Liver (tissue), 9 donors: ENCODE measurements around the gene P2RY10. TPM values are rescaled to one million over a fixed set of nuclear protein-coding genes. Genes with fewer than 3 reads are reported as not detected.

Source experiments
- DNase-seq: peaks from one replicate; pipeline ENCODE4 v3.0.0-alpha.2; 2017; ENCODE audit warnings: low spot score
- H3K27ac ChIP-seq, 2 donors: one replicate each; pipeline ENCODE4 v1.7.0; 2013; ENCODE audit warnings: inconsistent platforms in 2 of 2, low read length in 2 of 2, control low read depth in 1 of 2, low read depth in 1 of 2, mild to moderate bottlenecking in 1 of 2
- H3K27me3 ChIP-seq, 4 donors: one replicate each; pipeline versions ENCODE4 v1.6.1 to v1.7.0; 2013; ENCODE audit warnings: low read length in 3 of 4, inconsistent platforms in 1 of 4, mild to moderate bottlenecking in 1 of 4, moderate library complexity in 1 of 4; ENCODE audit not compliant: control insufficient read depth in 4 of 4, insufficient read depth in 4 of 4
- H3K36me3 ChIP-seq, 4 donors: one replicate each; pipeline versions ENCODE4 v1.6.1 to v1.7.0; 2013; ENCODE audit warnings: low read length in 3 of 4, mild to moderate bottlenecking in 3 of 4, low read depth in 1 of 4, moderate library complexity in 1 of 4; ENCODE audit not compliant: control insufficient read depth in 4 of 4, insufficient read depth in 3 of 4
- H3K4me1 ChIP-seq, 4 donors: one replicate each; pipeline versions ENCODE4 v1.6.1 to v1.7.0; 2013; ENCODE audit warnings: low read length in 3 of 4, mild to moderate bottlenecking in 3 of 4, moderate library complexity in 1 of 4; ENCODE audit not compliant: control insufficient read depth in 4 of 4, insufficient read depth in 4 of 4
- H3K4me3 ChIP-seq, 3 donors: one replicate each; pipeline versions ENCODE4 v1.6.1 to v1.7.0; 2013; ENCODE audit warnings: low read length in 3 of 3, control low read depth in 1 of 3, low read depth in 1 of 3, mild to moderate bottlenecking in 1 of 3
- H3K9ac ChIP-seq, 2 donors: one replicate each; pipeline ENCODE4 v1.7.0; 2013; ENCODE audit warnings: low read length in 2 of 2, mild to moderate bottlenecking in 2 of 2, moderate library complexity in 2 of 2, control low read depth in 1 of 2, low read depth in 1 of 2
- H3K9me3 ChIP-seq, 4 donors: one replicate each; pipeline versions ENCODE4 v1.6.1 to v1.7.0; 2013; ENCODE audit warnings: low read length in 3 of 4; ENCODE audit not compliant: control insufficient read depth in 4 of 4
- EGR1 ChIP-seq, 2 donors: IDR thresholded peaks; 2 replicates each; pipeline ENCODE4 v1.6.1; 2016 to 2018; ENCODE audit warnings: antibody characterized with exemption in 2 of 2, low read depth in 2 of 2
- FOXA1 ChIP-seq: IDR thresholded peaks from 2 replicates; pipeline ENCODE4 v1.6.1; 2016; ENCODE audit warnings: antibody characterized with exemption
- GABPA ChIP-seq, 2 donors: IDR thresholded peaks in 1 of 2; conservative IDR thresholded peaks in 1 of 2; 2 replicates each; pipeline ENCODE4 v1.6.1; 2016; ENCODE audit warnings: antibody characterized with exemption in 2 of 2, mild to moderate bottlenecking in 1 of 2, moderate library complexity in 1 of 2
- HNF4A ChIP-seq, 2 donors: conservative IDR thresholded peaks; 2 replicates each; pipeline ENCODE4 v1.6.1; 2016; ENCODE audit warnings: antibody characterized with exemption in 2 of 2, mild to moderate bottlenecking in 2 of 2
- HNF4G ChIP-seq: IDR thresholded peaks from 2 replicates; pipeline ENCODE4 v1.6.1; 2016; ENCODE audit warnings: antibody characterized with exemption
- JUND ChIP-seq, 2 donors: IDR thresholded peaks; 2 replicates each; pipeline ENCODE4 v1.6.1; 2016; ENCODE audit warnings: antibody characterized with exemption in 2 of 2
- NR2F2 ChIP-seq: IDR thresholded peaks from 2 replicates; pipeline ENCODE4 v1.6.1; 2016; ENCODE audit warnings: antibody characterized with exemption
- RXRA ChIP-seq, 2 donors: IDR thresholded peaks; 2 replicates each; pipeline ENCODE4 v1.6.1; 2017 to 2018; ENCODE audit warnings: antibody characterized with exemption in 2 of 2, mild to moderate bottlenecking in 1 of 2
- SP1 ChIP-seq: IDR thresholded peaks from 2 replicates; pipeline ENCODE4 v1.6.1; 2018; ENCODE audit warnings: antibody characterized with exemption, mild to moderate bottlenecking
- YY1 ChIP-seq: IDR thresholded peaks from 2 replicates; pipeline ENCODE4 v1.6.1; 2016; ENCODE audit warnings: antibody characterized with exemption, mild to moderate bottlenecking
- WGBS: extraction: QIAGEN DNeasy Blood & Tissue Kit; methylation state at CpG from one replicate; pipeline ENCODE4 v1.1.7; 2013; 5-methylcytosine and 5-hydroxymethylcytosine counted together
- polyA plus RNA-seq, 2 donors: library from polyadenylated mRNA; stranded (reverse) in 1 of 2; unstranded in 1 of 2; fragments of 200-250 nt in 1 of 2; fragments of >200 nt in 1 of 2; fragmentation: Nextera tagmentation in 1 of 2; extraction: Ambion mirVana in 1 of 2; gene quantifications; one replicate each; pipeline versions ENCODE4 v1.2.1 to v1.2.3, GENCODE V29; 2013 to 2015
- total RNA-seq, 2 donors: library from RNA; depleted of rRNA; stranded (reverse); fragments of >200 nt; gene quantifications; one replicate each; pipeline ENCODE4 v1.2.3, GENCODE V29; 2014
- TF ChIP-seq, protein P1 (sequence below): IDR thresholded peaks from 2 replicates; pipeline ENCODE4 v1.6.1; 2016; ENCODE audit warnings: antibody characterized with exemption, mild to moderate bottlenecking
- TF ChIP-seq, protein P2 (sequence below): IDR thresholded peaks from 2 replicates; pipeline ENCODE4 v1.6.1; 2016; ENCODE audit warnings: antibody characterized with exemption
- TF ChIP-seq, protein P3 (sequence below): fragments of 150-350 bp; IDR thresholded peaks from 2 replicates; pipeline ENCODE4 v1.5.1; 2017; ENCODE audit warnings: improper control_type of control experiment, low read depth, low read length; ENCODE audit not compliant: missing input control
- TF ChIP-seq, protein P4 (sequence below): IDR thresholded peaks from 2 replicates; pipeline ENCODE4 v1.6.1; 2016; ENCODE audit warnings: antibody characterized with exemption
- donor health status: healthy.
- donor health status: healthy.
- donor health status: healthy.
- donor health status: healthy.
- donor health status: healthy.

The P2RY10 gene
- total and polyA plus RNA-seq, 4 donors: 0.17 to 1.8 (median 0.25) TPM

DNA sequence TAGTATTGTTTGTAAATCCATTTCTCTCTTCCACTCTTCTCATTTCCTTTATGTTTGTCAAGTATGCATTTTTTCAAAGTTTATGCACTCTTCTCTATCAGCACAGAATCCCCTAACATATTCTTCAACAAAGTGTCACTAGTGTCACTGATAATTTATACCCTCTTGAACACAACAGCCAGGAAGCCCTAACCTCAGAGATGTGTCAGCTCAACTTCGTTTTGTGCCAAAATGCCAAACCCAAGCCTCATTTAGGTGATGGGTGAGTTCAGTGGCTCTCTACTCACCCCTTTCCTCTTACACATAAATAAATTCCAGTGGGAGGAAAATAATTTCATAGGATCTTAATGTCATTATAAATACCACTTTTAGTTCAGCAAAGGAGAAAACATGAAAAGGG is 22.4 kb upstream of the P2RY10 start:
- DNase-seq: no peak
- WGBS: 40% methylated on average over 1 of the region's 1 CpG
- TF ChIP-seq, protein P1, sequence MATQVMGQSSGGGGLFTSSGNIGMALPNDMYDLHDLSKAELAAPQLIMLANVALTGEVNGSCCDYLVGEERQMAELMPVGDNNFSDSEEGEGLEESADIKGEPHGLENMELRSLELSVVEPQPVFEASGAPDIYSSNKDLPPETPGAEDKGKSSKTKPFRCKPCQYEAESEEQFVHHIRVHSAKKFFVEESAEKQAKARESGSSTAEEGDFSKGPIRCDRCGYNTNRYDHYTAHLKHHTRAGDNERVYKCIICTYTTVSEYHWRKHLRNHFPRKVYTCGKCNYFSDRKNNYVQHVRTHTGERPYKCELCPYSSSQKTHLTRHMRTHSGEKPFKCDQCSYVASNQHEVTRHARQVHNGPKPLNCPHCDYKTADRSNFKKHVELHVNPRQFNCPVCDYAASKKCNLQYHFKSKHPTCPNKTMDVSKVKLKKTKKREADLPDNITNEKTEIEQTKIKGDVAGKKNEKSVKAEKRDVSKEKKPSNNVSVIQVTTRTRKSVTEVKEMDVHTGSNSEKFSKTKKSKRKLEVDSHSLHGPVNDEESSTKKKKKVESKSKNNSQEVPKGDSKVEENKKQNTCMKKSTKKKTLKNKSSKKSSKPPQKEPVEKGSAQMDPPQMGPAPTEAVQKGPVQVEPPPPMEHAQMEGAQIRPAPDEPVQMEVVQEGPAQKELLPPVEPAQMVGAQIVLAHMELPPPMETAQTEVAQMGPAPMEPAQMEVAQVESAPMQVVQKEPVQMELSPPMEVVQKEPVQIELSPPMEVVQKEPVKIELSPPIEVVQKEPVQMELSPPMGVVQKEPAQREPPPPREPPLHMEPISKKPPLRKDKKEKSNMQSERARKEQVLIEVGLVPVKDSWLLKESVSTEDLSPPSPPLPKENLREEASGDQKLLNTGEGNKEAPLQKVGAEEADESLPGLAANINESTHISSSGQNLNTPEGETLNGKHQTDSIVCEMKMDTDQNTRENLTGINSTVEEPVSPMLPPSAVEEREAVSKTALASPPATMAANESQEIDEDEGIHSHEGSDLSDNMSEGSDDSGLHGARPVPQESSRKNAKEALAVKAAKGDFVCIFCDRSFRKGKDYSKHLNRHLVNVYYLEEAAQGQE: no peak
- no peak overlapping the region for H3K4me3 ChIP-seq
- H3K9me3 ChIP-seq: no peaks in the 10 kb centered on the region
- H3K9ac ChIP-seq: no peak overlapping the region
- H3K4me1 ChIP-seq: no peaks in the 10 kb centered on the region
- H3K27ac ChIP-seq: no peak overlapping the region
- H3K36me3 ChIP-seq: no peaks in the 10 kb centered on the region
- H3K27me3 ChIP-seq: no peaks in the 10 kb centered on the region

DNA sequence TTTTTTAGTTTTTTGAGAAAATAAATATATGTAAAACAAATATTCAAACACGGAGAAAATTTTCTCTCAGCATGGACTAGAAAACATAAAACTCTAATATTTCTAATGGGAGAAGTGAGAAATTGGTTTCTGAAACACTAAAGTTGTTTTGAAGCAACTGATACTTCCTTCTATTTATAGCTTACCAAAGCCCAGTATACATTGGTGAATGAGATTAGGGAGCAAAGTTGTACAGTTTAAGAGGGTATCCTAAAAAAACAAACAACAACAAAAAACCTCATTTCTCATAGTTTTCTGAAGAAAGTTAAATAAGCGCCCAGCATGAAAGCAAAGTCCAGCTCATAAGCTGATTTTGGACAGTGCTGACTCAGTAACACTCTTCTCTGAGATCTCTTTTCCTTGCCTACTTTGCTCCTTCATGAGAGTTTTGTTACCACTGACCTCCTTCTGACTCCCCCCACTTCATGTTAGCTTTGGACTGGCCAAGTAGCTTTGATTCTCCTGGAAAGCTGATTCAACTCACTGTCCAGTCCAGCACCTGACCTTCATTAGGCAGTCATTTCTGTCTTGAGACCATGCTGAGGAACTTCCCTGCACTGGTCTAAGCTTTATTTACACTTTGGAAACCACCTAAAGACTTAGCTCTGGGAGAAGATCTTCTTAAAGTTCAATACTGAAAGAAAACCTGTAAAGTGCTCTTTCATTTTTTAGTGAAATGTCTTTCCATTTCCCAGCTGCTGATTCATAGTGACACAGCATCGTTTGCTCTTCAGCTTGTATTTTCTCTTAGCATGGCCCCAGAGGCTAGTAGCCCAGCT is 21.8 kb upstream of the P2RY10 start:
- H3K4me1 ChIP-seq: no peaks in the 10 kb centered on the region
- H3K27me3 ChIP-seq: no peaks in the 10 kb centered on the region
- no peak overlapping the region for H3K27ac ChIP-seq
- H3K4me3 ChIP-seq: no peak overlapping the region
- DNase-seq: no peak
- no peaks in the 10 kb centered on the region for H3K36me3 ChIP-seq
- H3K9me3 ChIP-seq: no peaks in the 10 kb centered on the region
- H3K9ac ChIP-seq: no peak overlapping the region
- TF ChIP-seq HNF4A (conservative IDR thresholded peaks at IDR 0.05) (no peak), JUND (IDR thresholded peaks at IDR 0.05) (no peak), SP1 (no peak), YY1 (no peak), GABPA (IDR thresholded peaks at IDR 0.05 in 1 of 2, conservative IDR thresholded peaks at IDR 0.05 in 1 of 2) (no peak), RXRA (IDR thresholded peaks at IDR 0.05) (no peak)
- TF ChIP-seq, protein P2, sequence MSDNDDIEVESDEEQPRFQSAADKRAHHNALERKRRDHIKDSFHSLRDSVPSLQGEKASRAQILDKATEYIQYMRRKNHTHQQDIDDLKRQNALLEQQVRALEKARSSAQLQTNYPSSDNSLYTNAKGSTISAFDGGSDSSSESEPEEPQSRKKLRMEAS: no peak
- TF ChIP-seq, protein P3, sequence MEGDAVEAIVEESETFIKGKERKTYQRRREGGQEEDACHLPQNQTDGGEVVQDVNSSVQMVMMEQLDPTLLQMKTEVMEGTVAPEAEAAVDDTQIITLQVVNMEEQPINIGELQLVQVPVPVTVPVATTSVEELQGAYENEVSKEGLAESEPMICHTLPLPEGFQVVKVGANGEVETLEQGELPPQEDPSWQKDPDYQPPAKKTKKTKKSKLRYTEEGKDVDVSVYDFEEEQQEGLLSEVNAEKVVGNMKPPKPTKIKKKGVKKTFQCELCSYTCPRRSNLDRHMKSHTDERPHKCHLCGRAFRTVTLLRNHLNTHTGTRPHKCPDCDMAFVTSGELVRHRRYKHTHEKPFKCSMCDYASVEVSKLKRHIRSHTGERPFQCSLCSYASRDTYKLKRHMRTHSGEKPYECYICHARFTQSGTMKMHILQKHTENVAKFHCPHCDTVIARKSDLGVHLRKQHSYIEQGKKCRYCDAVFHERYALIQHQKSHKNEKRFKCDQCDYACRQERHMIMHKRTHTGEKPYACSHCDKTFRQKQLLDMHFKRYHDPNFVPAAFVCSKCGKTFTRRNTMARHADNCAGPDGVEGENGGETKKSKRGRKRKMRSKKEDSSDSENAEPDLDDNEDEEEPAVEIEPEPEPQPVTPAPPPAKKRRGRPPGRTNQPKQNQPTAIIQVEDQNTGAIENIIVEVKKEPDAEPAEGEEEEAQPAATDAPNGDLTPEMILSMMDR: no peak
- 60% methylated on average over 3 of the region's 3 CpGs for WGBS

DNA sequence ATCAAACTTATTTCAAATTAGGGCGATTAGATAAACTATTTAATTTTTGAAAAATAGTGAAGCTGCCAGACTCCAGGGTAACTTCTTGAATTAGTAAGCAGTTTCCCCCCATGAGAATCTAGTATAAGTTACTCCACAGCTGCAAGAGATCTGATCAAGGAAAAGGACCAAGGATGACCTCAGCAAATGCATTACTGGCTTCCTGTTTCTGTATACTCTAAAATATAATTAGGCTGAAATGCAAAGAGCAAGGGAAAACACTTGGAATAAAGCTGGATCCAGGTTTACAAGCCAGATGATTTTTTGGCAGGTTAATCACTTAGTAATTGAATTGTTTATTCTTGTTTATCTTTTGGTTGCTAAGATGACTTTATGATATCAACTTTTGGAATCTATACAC is 13.4 kb upstream of the P2RY10 start:
- no peak overlapping the region for H3K9ac ChIP-seq
- no peaks in the 10 kb centered on the region for H3K27me3 ChIP-seq
- H3K4me1 ChIP-seq: no peaks in the 10 kb centered on the region
- H3K4me3 ChIP-seq: no peak overlapping the region
- no peak overlapping the region for H3K27ac ChIP-seq
- DNase-seq: no peak
- WGBS: 27% methylated on average over 1 of the region's 1 CpG
- H3K9me3 ChIP-seq: peaks cover 0 to 3% (median 0%) of the 10 kb centered on the region in 4 donors
- H3K36me3 ChIP-seq: no peaks in the 10 kb centered on the region
- TF ChIP-seq, protein P2: no peak
- TF ChIP-seq SP1 (no peak), EGR1 (IDR thresholded peaks at IDR 0.05; ENCODE audit: low read depth in 2 of 2) (no peak), HNF4G (no peak), JUND (IDR thresholded peaks at IDR 0.05) (no peak), NR2F2 (no peak), FOXA1 (no peak), RXRA (IDR thresholded peaks at IDR 0.05) (no peak), YY1 (no peak)
- TF ChIP-seq, protein P3: no peak
- TF ChIP-seq, protein P4, sequence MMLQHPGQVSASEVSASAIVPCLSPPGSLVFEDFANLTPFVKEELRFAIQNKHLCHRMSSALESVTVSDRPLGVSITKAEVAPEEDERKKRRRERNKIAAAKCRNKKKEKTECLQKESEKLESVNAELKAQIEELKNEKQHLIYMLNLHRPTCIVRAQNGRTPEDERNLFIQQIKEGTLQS: no peak
